Upper lobe of left lung (tissue), 4 donors: ENCODE measurements around the gene GLE1.

ENCODE experiments used
- POLR2A ChIP-seq, 4 donors: fragments of 450-650 bp; IDR thresholded peaks; one replicate each; pipeline ENCODE4 v1.5.1; 2016 to 2017; ENCODE audit warnings: antibody characterized with exemption in 4 of 4, mild to moderate bottlenecking in 2 of 4
- TF ChIP-seq, protein P1 (sequence below), 6 experiments: fragments of 450-650 bp in 4 of 6; fragments of 200-600 bp in 2 of 6; sonication (generic) in 2 of 6; IDR thresholded peaks; one replicate each; pipeline ENCODE4 v1.5.1; 2016 to 2019; ENCODE audit warnings: antibody characterized with exemption in 6 of 6

DNA sequence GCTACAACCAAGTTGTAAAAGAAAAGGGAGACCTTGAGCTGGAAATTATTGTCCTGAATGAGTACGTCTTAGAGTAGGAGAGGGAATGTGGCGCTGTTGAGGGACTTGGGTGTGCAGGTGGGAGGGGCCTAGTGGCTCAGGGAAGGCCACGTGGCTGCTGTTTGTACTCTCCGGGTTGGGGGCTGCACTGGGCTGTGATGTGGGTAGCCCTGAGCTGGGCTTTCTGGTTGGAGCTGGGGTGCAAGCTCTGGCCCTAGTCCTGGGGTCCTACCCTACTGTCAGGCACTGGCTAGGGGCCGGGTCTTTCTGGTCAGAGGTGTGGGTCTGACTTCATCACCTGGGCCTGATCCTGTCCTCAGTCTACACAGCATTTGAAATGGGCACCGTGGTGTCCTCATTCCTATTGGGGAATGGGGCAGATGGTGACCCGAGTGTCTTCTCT is 19.1 kb upstream of the GLE1 start:
- TF ChIP-seq, protein P1, sequence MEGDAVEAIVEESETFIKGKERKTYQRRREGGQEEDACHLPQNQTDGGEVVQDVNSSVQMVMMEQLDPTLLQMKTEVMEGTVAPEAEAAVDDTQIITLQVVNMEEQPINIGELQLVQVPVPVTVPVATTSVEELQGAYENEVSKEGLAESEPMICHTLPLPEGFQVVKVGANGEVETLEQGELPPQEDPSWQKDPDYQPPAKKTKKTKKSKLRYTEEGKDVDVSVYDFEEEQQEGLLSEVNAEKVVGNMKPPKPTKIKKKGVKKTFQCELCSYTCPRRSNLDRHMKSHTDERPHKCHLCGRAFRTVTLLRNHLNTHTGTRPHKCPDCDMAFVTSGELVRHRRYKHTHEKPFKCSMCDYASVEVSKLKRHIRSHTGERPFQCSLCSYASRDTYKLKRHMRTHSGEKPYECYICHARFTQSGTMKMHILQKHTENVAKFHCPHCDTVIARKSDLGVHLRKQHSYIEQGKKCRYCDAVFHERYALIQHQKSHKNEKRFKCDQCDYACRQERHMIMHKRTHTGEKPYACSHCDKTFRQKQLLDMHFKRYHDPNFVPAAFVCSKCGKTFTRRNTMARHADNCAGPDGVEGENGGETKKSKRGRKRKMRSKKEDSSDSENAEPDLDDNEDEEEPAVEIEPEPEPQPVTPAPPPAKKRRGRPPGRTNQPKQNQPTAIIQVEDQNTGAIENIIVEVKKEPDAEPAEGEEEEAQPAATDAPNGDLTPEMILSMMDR (IDR thresholded peaks at IDR 0.05), result no peak
- no peak for TF ChIP-seq POLR2A (IDR thresholded peaks at IDR 0.05)
